SH-SY5Y (cell line): ENCODE data around the gene TCEAL5.

Source experiments
- GATA2 ChIP-seq: IDR thresholded peaks from 2 replicates; pipeline ENCODE4 v1.6.1; 2011; ENCODE audit warnings: mild to moderate bottlenecking, low read depth, low read length
- GATA3 ChIP-seq: IDR thresholded peaks from 2 replicates; pipeline ENCODE4 v1.6.1; 2011; ENCODE audit warnings: low read depth, mild to moderate bottlenecking, low read length, moderate library complexity

TCEAL5 gene, protein sequence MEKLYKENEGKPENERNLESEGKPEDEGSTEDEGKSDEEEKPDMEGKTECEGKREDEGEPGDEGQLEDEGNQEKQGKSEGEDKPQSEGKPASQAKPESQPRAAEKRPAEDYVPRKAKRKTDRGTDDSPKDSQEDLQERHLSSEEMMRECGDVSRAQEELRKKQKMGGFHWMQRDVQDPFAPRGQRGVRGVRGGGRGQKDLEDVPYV

GRCh38 chrX:103276581-103277002 lies at the start of gene TCEAL5:
TSS of gene TCEAL5 (minus strand) at chrX:103276750. CDS start at chrX:103274563, 2,187 bp downstream.
- TF ChIP-seq GATA2 = no peak
- TF ChIP-seq GATA3 = no peak

DNA sequence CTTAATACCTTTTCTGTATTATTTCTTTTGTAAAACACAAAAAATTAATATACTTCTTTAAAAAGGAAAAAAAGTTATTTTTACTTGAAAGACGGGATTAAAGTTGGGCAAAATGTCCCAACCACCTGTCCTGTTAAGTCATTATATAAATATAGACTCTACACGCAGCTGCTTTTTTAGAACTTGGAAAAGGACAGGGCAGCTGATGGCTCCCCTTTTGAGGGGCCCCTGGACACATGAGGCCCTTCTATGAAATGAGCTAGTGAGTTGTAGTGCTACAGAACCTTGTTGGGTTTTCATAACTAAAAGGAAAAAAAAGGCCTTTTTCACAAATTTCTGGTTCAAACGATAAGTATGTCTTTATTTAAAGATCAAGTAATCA lies 34.8 kb upstream of the TCEAL5 start:
- TF ChIP-seq GATA2 = no peak
- TF ChIP-seq GATA3 = no peak

DNA sequence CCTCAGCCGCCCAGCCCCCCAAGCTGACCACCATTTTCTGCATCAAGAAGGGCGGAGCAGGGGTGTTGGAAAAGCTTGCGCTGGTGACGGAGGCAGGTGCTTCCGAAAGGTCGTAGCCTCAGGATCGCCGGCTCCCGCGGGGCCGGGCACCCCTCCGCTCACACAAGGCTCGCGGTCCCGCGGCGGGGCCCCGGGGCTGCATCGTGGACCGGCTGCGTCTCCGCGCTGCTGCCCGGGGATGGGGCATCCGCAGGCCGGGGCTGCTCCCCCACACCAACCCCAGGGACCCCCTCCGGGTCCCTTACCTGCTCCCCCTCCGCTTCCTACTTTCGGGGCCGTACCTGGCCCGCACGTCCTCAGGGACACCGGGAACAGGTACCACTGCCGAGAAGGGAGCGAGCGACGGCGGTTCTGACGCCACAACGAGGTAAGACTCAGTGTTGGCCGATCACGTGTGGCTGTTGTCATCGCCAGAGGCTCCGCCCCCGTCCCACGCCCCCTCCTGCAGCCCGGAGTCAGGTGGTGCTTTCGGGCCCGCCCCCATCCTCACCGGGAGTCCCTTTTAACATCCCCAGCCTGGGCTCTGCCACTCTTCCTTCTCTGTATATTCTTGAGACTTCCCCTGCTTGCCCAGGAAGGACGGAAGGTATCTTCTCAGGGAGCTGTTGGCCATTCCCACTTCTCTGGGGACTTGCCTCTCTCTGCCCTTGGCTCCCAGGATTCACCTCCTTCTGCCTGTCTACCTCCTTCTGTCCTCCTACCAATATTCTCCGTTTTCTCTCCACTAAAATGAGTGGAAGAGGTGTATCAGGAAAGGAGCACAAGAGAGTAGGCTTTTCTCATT lies 34.2 kb upstream of the TCEAL5 start, which contains the start of gene BEX2:
Gene BEX2 (minus strand): TSS at position 436 of the 844 bp plus-strand sequence. CDS start 1,014 bp downstream, outside the sequence.
- TF ChIP-seq GATA2 = no peak
- TF ChIP-seq GATA3 = no peak

DNA sequence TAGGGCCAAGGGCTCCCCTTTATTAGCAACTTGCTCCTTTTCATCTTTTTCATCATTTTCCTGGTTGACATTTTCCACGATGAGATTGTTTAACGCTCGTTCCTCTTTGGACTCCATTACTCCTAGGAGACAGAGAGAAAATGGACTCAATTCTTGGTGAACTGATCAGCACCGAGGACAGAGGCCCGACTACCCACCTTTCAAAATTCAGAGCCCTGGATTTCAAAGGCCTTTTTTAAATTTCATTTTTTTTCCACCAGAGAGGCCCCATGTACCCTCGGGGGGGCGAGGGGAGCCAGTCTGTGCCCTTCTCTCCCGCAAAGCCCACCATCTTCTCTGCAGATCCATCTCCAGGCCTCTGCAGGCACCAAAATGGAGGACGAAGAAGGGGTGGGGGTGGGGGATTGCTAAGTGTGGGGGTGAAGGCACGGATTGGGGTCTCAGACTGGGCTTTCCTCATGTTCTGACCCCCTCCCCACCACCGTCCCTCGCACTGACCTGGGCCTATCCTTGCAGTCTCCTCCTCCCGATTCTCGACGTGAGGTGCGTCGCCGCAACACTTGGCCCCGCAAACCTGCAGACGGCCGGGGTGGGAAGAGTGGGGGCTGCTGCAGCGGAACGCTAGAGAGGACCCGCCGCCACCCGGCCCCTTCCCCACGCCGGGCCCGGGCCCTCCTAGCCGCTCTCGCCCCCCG lies 33.5 kb upstream of the TCEAL5 start:
- no peak for TF ChIP-seq GATA3
- no peak for TF ChIP-seq GATA2

DNA sequence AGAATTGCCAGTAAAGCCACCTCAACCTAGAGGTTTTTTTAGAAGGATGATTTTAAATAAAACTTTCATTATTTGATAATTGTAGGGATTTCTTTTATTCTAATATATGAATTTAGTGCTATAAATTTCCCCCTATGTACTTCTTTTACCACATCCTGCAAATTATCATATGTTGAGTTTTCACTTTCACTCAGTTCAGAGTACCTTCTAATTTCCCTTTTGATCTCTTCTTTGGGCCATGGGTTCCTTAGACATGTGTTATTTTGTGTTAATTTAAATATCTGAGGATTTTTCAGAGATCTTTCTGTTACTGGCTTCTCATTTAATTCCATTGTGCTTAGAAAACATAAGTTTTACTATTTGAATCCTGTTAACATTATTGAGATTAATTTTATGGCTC lies 28.2 kb upstream of the TCEAL5 start:
- no peak for TF ChIP-seq GATA3
- TF ChIP-seq GATA2 = no peak

- no peak for TF ChIP-seq GATA2
Observed at GRCh38 chrX:103293118-103293517, 16.6 kb upstream of the TCEAL5 start.

- TF ChIP-seq GATA3 (no peak), GATA2 (no peak)
Observed at GRCh38 chrX:103279624-103280023, 3.1 kb upstream of the TCEAL5 start.

DNA sequence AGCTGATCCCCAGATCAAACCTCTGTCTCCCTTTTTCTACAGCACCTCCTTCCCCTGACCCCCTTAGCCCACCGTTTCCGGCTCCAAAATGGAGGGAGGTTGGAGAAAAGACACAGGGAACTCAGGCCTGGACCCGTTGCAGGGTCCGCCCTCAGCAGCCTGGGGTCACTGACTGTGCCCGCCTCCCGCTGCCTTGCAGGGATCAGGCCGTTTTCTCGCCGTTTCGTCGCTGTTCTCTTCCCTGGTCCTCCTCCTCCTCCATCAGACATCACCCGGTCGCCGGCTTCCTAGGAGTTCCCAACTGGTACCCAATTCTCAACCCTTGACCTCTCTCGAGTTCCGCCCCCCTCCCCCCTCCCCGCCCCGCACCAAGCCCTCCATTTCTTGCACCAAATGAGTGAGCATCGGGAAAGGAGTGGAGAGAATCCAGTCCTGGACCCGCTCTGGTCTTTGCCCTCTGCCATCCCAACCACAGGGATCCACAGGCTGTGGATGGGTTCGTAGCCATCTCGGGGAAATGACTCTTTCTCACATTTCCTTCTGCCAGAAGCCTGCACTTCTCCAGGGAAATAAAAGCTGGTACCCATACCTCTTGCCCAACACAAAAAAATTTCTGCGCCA lies 493 bp downstream of the TCEAL5 start:
- no peak for TF ChIP-seq GATA2
- no peak for TF ChIP-seq GATA3

- TF ChIP-seq GATA2 (no peak), GATA3 (no peak)
Observed at GRCh38 chrX:103274284-103274683, 2.3 kb downstream of the TCEAL5 start.

DNA sequence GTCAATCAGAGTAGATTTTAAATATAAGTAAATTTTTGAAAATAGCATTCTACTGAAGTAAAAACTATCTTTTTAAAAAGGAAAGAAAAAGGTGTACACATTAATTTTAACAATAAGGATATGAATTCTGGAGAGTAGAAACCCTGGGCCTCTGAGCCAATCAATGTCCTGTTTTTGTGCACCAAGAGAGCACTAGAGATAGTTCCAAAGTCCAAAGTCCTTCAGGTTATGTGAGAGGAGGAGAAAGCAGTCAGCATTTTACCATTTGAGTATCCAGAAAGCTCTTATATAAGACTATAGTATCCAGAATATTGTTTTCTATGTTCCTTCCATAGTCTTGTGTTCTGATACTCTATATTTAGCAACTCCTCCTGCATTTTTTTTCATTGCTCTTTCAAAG lies 18.3 kb downstream of the TCEAL5 start:
- no peak for TF ChIP-seq GATA3
- no peak for TF ChIP-seq GATA2

- TF ChIP-seq GATA3 (no peak), GATA2 (no peak)
Observed at GRCh38 chrX:103256651-103257050, 19.9 kb downstream of the TCEAL5 start.

- TF ChIP-seq GATA2 (no peak), GATA3 (no peak)
Observed at GRCh38 chrX:103254921-103255493, 21.5 kb downstream of the TCEAL5 start, which contains the start of gene TCEAL8. TSS of gene TCEAL8 (minus strand) at chrX:103255155. CDS start at chrX:103253979, 1,176 bp downstream.

GRCh38 chrX:103254171-103254824 lies 22.3 kb downstream of the TCEAL5 start:
- TF ChIP-seq GATA2 = no peak
- no peak for TF ChIP-seq GATA3

DNA sequence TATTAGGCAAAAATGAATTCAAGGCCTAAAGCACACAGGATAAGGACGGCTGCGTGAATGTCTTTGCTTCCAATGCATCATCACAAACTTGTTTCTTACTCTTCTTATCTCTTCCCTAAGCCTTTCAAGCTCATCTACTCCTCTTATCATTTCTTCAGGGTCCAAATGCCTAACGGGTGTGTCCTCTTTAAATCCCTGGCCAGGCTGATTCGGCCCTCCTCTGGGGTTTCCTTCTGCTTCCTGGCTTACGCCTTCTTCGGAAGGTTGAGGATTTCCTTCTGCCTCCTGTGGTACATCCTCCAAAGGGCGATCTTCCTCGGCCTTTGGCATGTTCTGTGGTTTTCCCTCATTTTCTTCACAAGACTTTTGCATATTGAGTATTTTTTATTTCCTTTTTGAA lies 22.9 kb downstream of the TCEAL5 start:
- TF ChIP-seq GATA2 = no peak
- TF ChIP-seq GATA3 = no peak
